Hypothalamus (tissue), 51 donors: Measurements from ENCODE around the gene EN2.

Source experiments
- DNase-seq, 51 donors: peaks; one replicate each; lab custom pipeline; 2025; lab: John Stamatoyannopoulos, UW

The EN2 gene

GRCh38 chr7:155458111-155458877, at the start of gene EN2:
Gene EN2 (plus strand): TSS chr7:155458129. CDS start chr7:155458378, 249 bp downstream.
- DNase-seq = peak in 1 of 51 donors; percentile 3

GRCh38 chr7:155408651-155409586, 49.0 kb upstream of the EN2 start:
- DNase-seq = no peak

DNA sequence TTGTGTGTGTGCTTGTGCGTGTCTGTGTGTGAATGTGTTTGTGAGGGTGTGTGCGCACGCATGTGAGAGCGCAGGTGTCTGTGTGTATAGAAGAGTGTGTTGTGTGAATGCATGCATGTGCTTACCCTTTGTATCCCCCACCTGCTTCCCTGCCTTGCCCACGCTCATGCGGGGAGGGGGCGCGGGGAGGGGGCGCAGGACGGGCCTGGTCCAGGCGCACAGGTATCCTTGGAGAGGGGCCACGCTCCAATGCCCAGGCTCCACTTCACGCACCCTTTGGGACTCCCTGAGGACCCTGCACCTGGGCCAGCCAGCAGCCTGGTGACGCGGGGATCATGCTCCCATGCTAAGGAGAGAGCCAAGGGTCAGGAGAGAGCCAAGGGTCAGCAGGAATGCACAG, 47.9 kb upstream of the EN2 start:
- no peak for DNase-seq

- no peak for DNase-seq
Measured at GRCh38 chr7:155410431-155410830, 47.5 kb upstream of the EN2 start.

DNA sequence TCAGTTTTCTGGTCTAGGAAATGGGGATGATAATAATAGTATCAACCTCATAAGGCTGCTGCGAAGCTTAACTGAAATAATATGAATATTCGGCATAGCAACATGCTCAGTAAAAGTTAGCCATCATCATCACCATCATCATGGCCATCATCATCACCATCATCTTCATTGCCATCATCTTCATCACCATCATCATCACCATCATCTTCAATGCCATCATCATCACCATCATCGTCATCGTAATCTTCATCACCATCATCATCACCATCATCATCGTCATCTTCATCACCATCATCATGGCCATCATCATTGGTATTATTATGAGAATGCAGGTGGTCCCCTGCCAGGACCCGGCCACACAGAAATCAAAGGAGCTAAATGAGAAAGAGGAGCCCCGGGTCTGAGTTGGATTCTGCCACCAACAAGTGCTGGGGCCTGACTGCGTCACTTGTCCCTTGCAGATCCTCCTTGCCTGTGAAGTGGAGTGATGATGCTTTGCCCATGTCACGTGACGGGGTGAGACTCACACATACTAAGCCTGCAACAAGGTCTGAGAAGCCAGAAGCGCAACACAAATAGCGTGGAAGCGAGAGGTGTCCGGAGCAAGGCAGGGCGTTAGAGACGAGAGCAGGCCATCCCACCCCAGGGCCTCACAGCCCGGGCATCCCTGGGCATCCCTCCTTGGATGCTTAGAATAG, 46.1 kb upstream of the EN2 start:
- DNase-seq = no peak

DNA sequence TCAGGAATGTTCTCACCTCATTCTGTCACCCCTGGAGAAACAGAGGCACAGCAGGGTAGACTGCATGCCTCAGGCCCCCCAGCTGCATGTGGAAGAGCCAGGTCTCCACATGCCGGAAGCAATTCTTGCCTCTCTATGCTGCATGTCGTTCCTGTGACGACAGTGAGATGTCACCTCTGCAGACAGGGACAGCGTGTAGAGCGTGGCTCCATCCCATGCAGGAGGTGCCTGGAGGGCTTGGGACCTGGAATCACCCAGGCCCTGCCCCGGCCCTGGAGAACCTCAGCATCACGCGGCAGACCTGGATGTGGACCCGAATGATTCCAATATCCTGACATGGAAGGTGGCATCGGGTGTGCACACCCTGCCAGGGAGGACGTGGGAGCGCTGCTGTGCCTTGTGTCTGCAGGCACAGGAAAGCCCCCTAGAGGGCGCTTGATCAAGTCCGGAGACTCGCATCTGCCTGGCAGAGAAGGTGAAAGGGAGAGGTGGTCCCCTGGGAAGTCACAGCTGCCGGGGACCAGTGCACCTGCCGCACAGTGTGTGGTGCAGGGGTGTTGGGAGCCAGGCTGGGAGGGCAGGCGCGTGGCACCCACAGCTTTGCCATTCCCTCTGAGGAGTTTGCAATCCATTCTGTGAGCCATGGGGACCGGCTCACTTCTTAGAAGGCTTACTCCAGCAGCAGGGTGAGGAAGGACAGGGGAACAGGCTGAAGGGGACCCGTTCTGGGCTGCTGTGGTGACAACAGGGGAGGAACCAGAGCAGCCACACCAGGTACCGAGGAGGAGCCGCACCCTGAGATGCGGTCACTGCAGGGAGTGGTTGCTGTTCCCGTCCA, 45.3 kb upstream of the EN2 start:
- peak in 31 of 51 donors; percentile 1 to 74 (median 35) for DNase-seq

DNA sequence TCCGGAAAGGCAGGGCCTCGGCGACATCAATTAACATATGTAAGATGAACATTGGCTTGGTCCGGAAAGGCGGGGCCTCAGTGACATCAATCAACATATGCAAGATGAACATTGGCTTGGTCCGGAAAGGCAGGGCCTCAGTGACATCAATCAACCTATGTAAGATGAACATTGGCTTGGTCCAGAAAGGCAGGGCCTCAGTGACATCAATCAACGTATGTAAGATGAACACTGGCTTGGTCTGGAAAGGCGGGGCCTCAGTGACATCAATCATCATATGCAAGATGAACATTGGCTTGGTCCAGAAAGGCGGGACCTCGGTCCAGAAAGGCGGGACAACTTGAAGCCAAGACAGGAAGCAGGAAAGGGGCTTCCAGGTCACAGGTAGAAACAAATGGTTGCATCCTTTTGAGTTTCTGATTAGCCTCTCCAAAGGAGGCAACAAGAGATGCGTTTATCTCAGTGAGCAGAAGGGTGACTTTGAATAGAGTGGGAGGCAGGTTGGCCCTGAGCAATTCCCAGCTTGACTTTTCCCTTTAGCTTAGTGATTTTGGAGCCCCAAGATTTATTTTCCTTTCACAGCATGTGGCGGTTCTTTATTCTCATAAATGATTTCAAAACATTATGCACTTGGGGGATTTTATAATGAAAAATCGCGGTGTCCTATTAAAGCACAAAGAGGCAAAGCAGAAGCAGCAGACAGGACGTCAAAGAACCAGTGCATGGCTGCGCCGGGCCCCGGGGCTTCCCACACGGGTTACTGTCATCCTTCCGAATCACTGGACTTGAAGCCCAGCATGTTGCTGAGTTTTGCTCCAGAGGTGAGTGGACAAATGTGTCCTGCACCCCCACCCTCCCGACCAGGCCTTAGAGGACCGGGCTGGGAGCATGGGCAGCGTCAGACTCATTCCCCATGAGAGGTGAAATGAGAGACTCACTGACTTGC, 43.1 kb upstream of the EN2 start:
- no peak for DNase-seq

- DNase-seq = no peak
Measured at GRCh38 chr7:155416646-155417380, 41.1 kb upstream of the EN2 start.

GRCh38 chr7:155418304-155418703, 39.6 kb upstream of the EN2 start:
- no peak for DNase-seq

- DNase-seq = no peak
Measured at GRCh38 chr7:155418941-155419755, 38.8 kb upstream of the EN2 start.

- DNase-seq = no peak
Measured at GRCh38 chr7:155420116-155420515, 37.8 kb upstream of the EN2 start.

DNA sequence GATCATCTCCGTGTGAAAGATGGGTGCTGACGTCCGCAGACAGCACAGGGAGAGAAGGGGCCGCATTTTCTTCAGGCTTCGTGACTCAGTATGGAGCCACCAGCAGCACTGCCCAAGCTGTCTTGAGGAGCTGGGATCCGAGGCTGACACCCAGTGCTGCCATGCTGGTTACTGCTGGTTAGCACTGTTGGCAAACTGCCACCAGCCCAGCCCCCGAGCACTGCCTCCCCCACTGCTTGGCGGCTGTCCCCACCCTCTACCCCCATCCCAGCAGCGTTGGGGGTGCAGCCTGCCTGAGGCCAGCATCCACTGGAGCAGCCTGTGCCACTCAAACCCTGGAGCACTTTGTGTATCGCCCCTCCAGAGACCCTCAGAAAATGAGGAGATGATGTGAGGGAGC, 35.8 kb upstream of the EN2 start:
- no peak for DNase-seq

GRCh38 chr7:155422599-155423336, 35.2 kb upstream of the EN2 start:
- no peak for DNase-seq

GRCh38 chr7:155423337-155424285, 34.3 kb upstream of the EN2 start:
- no peak for DNase-seq

DNA sequence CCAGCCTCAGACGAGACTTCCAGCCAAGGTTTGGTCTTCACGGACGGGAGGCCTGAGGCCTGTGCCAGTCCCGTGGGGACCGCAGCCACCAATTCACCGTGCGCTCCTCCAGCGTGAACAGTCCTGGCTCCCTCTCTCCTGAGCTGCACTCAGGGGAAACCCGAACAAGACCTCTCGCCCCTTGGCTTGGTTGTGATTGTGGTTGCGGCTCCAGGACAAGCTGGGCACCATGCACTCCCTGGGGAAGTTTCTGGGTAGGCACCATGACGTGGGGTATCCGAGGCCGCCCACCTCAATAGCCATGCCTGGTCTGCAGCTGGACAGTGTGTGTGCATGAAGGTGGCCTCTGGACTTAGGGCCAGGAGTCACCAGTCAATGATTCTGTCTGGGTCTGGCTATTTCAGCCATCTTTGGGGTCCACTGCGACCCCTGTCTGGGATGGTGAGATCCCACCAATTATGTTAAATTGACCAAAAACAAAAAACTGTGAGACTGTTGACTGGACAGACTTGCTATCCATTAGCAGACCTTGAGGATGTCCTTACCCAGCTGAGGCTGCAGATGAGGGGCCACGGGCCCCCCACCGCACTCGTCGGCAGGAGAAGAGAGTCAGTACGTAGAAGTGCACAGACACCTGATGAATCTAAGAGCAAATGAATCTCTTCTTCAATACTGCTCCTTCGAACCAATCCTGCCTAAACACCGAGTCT, 33.5 kb upstream of the EN2 start:
- no peak for DNase-seq
